ENCODE results near the gene SLC36A1.

SLC36A1 gene

GRCh38 chr5:151534350-151534749 lies 86.9 kb downstream of the SLC36A1 start:
- no peak for DNase-seq (ENCODE audit: low spot score)

- DNase-seq (ENCODE audit: low spot score) = no peak
Measured at GRCh38 chr5:151537044-151537443, 89.6 kb downstream of the SLC36A1 start.

- no peak for DNase-seq (ENCODE audit: low spot score)
Measured at GRCh38 chr5:151541571-151541970, 94.2 kb downstream of the SLC36A1 start.

Data from hematopoietic multipotent progenitor cell treated with erythropoietin and hydrocortisone succinate and interleukin-3 and kit ligand, for 17 days (in vitro differentiated cells).